HG02759 (cell line): Measurements from ENCODE around the gene CUEDC1.
A peak's percentile ranks its signal among the peaks of the same experiment; 100 is the strongest.

Experiments
- ATAC-seq: cut with Tn5 transposase; IDR thresholded peaks from one replicate; pipeline ENCODE4 v1.9.1; 2021; ENCODE audit warnings: mild to moderate bottlenecking, moderate library complexity; ENCODE audit not compliant: unreplicated experiment

Gene CUEDC1

GRCh38 chr17:57955183-57955931 is at the start of gene CUEDC1:
TSS of gene CUEDC1 (minus strand) at chr17:57955412. CDS start at chr17:57885564, 69,848 bp downstream.
- peak; percentile 57 for ATAC-seq

- ATAC-seq, result no peak
Observed at GRCh38 chr17:58004060-58004459, 48.8 kb upstream of the CUEDC1 start.

- ATAC-seq, result no peak
Observed at GRCh38 chr17:58002973-58003372, 47.8 kb upstream of the CUEDC1 start.

GRCh38 chr17:58002154-58002948 is 47.1 kb upstream of the CUEDC1 start:
- ATAC-seq, result no peak

GRCh38 chr17:58001461-58002124 is 46.4 kb upstream of the CUEDC1 start:
- ATAC-seq, result no peak

- ATAC-seq, result peak; percentile 72
Observed at GRCh38 chr17:57999496-58000017, 44.3 kb upstream of the CUEDC1 start.

GRCh38 chr17:57999010-57999495 is 43.8 kb upstream of the CUEDC1 start:
- no peak for ATAC-seq

GRCh38 chr17:57997085-57997809 is 42.0 kb upstream of the CUEDC1 start:
- ATAC-seq, result no peak

GRCh38 chr17:57995076-57995956 is 40.1 kb upstream of the CUEDC1 start:
- ATAC-seq, result peak; percentile 69

GRCh38 chr17:57994436-57994835 is 39.2 kb upstream of the CUEDC1 start:
- ATAC-seq, result no peak

- ATAC-seq, result no peak
Observed at GRCh38 chr17:57993471-57994365, 38.5 kb upstream of the CUEDC1 start.

- no peak for ATAC-seq
Observed at GRCh38 chr17:57991537-57991936, 36.3 kb upstream of the CUEDC1 start.

- ATAC-seq, result no peak
Observed at GRCh38 chr17:57990037-57990436, 34.8 kb upstream of the CUEDC1 start.

GRCh38 chr17:57988301-57989250 is 33.4 kb upstream of the CUEDC1 start:
- peak; percentile 79 for ATAC-seq

- ATAC-seq, result peak; percentile 75
Observed at GRCh38 chr17:57987581-57988300, 32.5 kb upstream of the CUEDC1 start, which contains the start of gene VEZF1. TSS of gene VEZF1 (minus strand) at chr17:57988254. CDS start at chr17:57988111, 143 bp downstream.

- peak; percentile 22 for ATAC-seq
Observed at GRCh38 chr17:57986841-57987580, 31.8 kb upstream of the CUEDC1 start.
